GM20000 (cell line): ENCODE data around the gene CACNA1B.

ENCODE experiments used
- DNase-seq: peaks from one replicate; pipeline ENCODE4 v3.0.0; 2012; ENCODE audit warnings: low spot score
- CTCF ChIP-seq: IDR thresholded peaks from 2 replicates; pipeline ENCODE4 v1.5.1; 2012; ENCODE audit warnings: mild to moderate bottlenecking, control low read depth; ENCODE audit errors: extremely low read depth, missing control alignments

Gene CACNA1B

GRCh38 chr9:137972355-137972987, 94.9 kb downstream of the CACNA1B start:
- no peak for DNase-seq
- TF ChIP-seq CTCF, result no peak

GRCh38 chr9:137972988-137973470, 95.4 kb downstream of the CACNA1B start:
- TF ChIP-seq CTCF, result no peak
- DNase-seq, result no peak

- TF ChIP-seq CTCF, result no peak
- no peak for DNase-seq
Observed at GRCh38 chr9:137973829-137974416, 96.3 kb downstream of the CACNA1B start.

DNA sequence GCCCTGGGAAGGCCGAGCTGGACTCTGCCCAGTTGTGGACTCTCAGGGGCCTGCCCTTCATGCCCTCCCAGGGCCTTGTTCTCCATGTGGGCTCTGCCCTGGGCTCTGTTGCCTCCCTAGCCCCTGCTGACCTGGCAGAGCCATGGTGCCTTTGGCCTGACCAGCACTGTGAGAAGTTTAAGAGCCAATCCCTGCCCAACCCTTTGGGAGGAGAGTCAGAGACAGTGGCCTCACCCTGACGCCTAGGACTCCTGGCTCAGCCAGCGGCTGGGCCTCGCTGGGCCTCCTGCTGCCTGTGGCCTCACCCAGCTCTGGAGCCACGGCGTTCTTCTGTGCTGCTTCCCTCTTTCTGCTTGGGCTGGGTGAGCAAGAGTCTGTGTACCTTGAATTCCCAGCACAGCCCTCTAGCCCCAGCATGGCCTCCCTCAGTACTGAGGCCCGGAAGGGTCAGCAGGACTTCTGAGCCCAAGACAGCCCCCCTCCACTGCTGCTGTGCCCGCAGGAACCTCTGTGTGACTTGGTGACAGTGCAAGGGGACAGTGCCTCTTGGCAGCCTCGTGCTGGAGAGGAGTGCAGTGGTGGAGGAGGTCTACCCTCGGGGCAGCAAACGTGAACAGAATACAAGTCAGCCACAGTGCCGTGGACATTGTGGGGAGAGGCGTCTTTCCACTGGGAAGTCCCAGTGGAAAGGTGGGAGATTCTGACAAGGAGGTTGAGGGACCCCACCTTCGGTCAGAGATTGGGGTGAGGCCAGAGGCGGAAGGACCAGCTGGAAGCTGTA, 97.4 kb downstream of the CACNA1B start:
- no peak for TF ChIP-seq CTCF
- DNase-seq, result no peak

GRCh38 chr9:137975527-137975913, 97.9 kb downstream of the CACNA1B start:
- no peak for DNase-seq
- TF ChIP-seq CTCF, result no peak

- no peak for TF ChIP-seq CTCF
- DNase-seq, result no peak
Observed at GRCh38 chr9:137975936-137976565, 98.5 kb downstream of the CACNA1B start.
